HG02981 (cell line): Measurements from ENCODE around the gene LEMD1.
"Not testable (repeated sequence)": the region's sequence is repeated elsewhere in the genome, so short reads cannot be mapped to it uniquely, and the experiment has no call there.

Source experiments
- ATAC-seq: cut with Tn5 transposase; IDR thresholded peaks from one replicate; pipeline ENCODE4 v1.9.1; 2021; ENCODE audit warnings: mild to moderate bottlenecking, moderate library complexity; ENCODE audit not compliant: unreplicated experiment

Gene LEMD1

GRCh38 chr1:205382990-205383389 is 38.9 kb downstream of the LEMD1 start:
- ATAC-seq = not testable (repeated sequence)

- ATAC-seq = no peak
These were observed 39.3 kb downstream of the LEMD1 start for GRCh38 chr1:205382561-205382960.

- ATAC-seq = no peak
These were observed 40.6 kb downstream of the LEMD1 start for GRCh38 chr1:205381305-205381704.

- no peak for ATAC-seq
These were observed 41.0 kb downstream of the LEMD1 start for GRCh38 chr1:205380882-205381281.

- ATAC-seq = no peak
These were observed 42.8 kb downstream of the LEMD1 start for GRCh38 chr1:205379056-205379455.

- ATAC-seq = no peak
These were observed 44.5 kb downstream of the LEMD1 start for GRCh38 chr1:205377355-205377754.

GRCh38 chr1:205376739-205377138 is 45.1 kb downstream of the LEMD1 start:
- no peak for ATAC-seq

GRCh38 chr1:205375835-205376545 is 45.9 kb downstream of the LEMD1 start:
- no peak for ATAC-seq

GRCh38 chr1:205374210-205375078 is 47.4 kb downstream of the LEMD1 start:
- ATAC-seq = no peak

GRCh38 chr1:205373798-205374175 is 48.1 kb downstream of the LEMD1 start:
- no peak for ATAC-seq

GRCh38 chr1:205373022-205373797 is 48.6 kb downstream of the LEMD1 start:
- no peak for ATAC-seq

GRCh38 chr1:205371871-205372660 is 49.8 kb downstream of the LEMD1 start:
- ATAC-seq = no peak

GRCh38 chr1:205370780-205371179 is 51.1 kb downstream of the LEMD1 start:
- ATAC-seq = no peak

GRCh38 chr1:205369701-205370123 is 52.1 kb downstream of the LEMD1 start:
- ATAC-seq = no peak

GRCh38 chr1:205368478-205368877 is 53.4 kb downstream of the LEMD1 start:
- no peak for ATAC-seq

- ATAC-seq = no peak
These were observed 55.9 kb downstream of the LEMD1 start for GRCh38 chr1:205365945-205366463.

GRCh38 chr1:205365086-205365485 is 56.8 kb downstream of the LEMD1 start:
- ATAC-seq = not testable (repeated sequence)

- no peak for ATAC-seq
These were observed 61.0 kb downstream of the LEMD1 start for GRCh38 chr1:205360891-205361290.

- ATAC-seq = no peak
These were observed 61.9 kb downstream of the LEMD1 start for GRCh38 chr1:205359771-205360565.

- ATAC-seq = no peak
These were observed 63.3 kb downstream of the LEMD1 start for GRCh38 chr1:205358579-205358978.
